Right ventricle myocardium superior (tissue), 1 donor: ENCODE results near the gene THOC7. TPM values are rescaled to one million over a fixed set of nuclear protein-coding genes. Genes with fewer than 3 reads are reported as not detected.

ENCODE experiments used
- ATAC-seq: fragments of 200-7000 bp; cut with Tn5 transposase; one replicate; pipeline ENCODE4 v1.9.1; 2020; ENCODE audit warnings: mild to moderate bottlenecking; ENCODE audit not compliant: poor library complexity
- DNase-seq: peaks from one replicate; pipeline ENCODE4 v3.0.0-alpha.2; 2020
- intact Hi-C: fragments of 100-400 bp; cut with DNase I; formaldehyde crosslinking; loops from one replicate; pipeline ENCODE4 v1.11.2; 2022
- total RNA-seq: library from RNA; stranded (reverse); fragmentation: NEBNext Ultra II Directional; extraction: Animal tissue kit (Norgen Biotek cat#: 25700); gene quantifications from one replicate; pipeline ENCODE4 v1.2.1, GENCODE V29; 2021
- donor health status: DM: no; HTN: yes; CAD: no; lungs with severe emphysema.

The THOC7 gene
- total RNA-seq, 1 donor from 2014 or later, result 84.9 TPM

- ATAC-seq, result no peak
- intact Hi-C loops, result no loop called here
Measured at GRCh38 chr3:63800097-63800496, 63.5 kb downstream of the THOC7 start.

GRCh38 chr3:63798949-63799348 lies 64.7 kb downstream of the THOC7 start:
- no peak for ATAC-seq
- intact Hi-C loops, result no loop called here
- no peak for DNase-seq

More at GRCh38 chr3:63800097-63800496, 63.5 kb downstream of the THOC7 start:
- no peak for DNase-seq

- intact Hi-C loops, result no loop called here
- no peak for ATAC-seq
- DNase-seq, result no peak
Measured at GRCh38 chr3:63798544-63798943, 65.1 kb downstream of the THOC7 start.

GRCh38 chr3:63795438-63795837 lies 68.2 kb downstream of the THOC7 start:
- no peak for ATAC-seq
- DNase-seq, result no peak
- intact Hi-C loops, result no loop called here

GRCh38 chr3:63791974-63792373 lies 71.6 kb downstream of the THOC7 start:
- DNase-seq (no peak), ATAC-seq (no peak)
- intact Hi-C loops, result no loop called here

Other genes with a start within 250 kb of the THOC7 start
- not detected for gene SNTN, start 211.1 kb downstream of the THOC7 start, total RNA-seq
- not detected for gene C3orf49, start 44.5 kb downstream of the THOC7 start, total RNA-seq
- gene ATXN7, start 62 bp upstream of the THOC7 start, total RNA-seq, result 13.5 TPM
- gene SCAANT1, start 48.6 kb upstream of the THOC7 start, total RNA-seq, result not detected
- gene PSMD6, start 159.7 kb upstream of the THOC7 start, total RNA-seq, result 77.8 TPM